Stimulated activated CD8-positive, alpha-beta memory T cell treated with anti-CD3 and anti-CD28 coated beads, Interleukin-7, amount 100 ng/mL, for 48 hours (primary cell): Measurements from ENCODE around the gene TRAF3IP3.
A peak's percentile ranks its signal among the peaks of the same experiment; 100 is the strongest.

ENCODE experiments used
- DNase-seq, 2 donors: peaks; one replicate each; pipeline ENCODE4 v3.0.0-alpha.2; 2020; ENCODE audit warnings: low read depth in 1 of 2; ENCODE audit errors: extremely low read depth in 1 of 2

TRAF3IP3 gene

DNA sequence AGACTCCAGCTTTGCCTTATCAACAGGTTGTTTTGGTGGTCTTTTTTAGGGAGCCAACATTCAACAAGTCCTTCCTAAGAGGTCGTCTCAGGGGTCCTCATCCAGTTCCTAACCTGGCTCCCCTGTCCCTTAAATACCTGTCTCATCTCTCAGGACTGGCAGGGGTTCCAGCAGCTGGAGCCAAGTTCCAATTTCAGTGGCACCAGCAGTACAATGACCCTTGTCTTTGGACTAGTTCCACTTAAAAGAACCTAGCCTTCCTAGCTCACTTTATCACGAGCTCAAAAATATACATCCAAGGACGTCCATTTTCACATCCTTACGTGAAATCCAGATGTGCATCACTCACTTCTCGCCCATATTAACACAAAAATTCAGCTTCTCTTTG is 18.7 kb upstream of the TRAF3IP3 start:
- no peak for DNase-seq

DNA sequence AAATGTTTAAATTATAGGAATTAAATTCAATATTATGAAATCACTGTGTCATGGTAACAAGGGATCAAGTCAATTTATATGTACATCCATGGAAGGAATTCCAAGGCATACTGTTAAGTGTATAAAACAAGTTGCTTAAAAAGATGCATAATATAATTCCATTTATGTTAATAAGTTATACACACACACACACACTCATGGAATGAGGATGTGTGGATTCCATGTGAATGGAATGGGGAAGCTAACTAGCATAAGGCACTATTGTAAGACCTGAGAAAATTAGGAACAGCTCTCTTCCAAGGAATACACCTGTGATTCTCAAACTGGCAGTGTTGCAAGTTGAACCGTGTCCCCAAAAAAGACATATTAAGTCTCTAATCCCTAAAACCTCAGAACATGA is 17.6 kb upstream of the TRAF3IP3 start:
- no peak for DNase-seq

DNA sequence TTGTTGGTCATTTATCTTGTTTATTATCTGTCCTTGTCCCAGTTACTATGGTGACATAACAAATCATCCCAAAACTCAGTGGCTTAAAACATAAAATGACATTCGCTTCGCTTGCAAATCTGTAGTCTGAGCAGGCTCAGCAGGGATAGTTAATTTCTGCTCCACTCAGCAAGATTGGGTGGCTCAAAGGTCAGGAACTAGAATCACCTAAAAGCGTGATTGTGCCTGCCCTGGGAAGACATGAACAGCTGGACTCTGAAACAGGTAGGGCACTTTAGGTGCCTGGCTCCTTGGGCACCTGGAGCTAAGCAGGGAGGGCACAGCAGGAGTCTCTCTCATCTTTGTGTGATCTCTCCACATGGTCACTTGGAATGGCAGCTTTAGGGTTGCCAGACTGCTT is 14.7 kb upstream of the TRAF3IP3 start:
- DNase-seq = no peak

DNA sequence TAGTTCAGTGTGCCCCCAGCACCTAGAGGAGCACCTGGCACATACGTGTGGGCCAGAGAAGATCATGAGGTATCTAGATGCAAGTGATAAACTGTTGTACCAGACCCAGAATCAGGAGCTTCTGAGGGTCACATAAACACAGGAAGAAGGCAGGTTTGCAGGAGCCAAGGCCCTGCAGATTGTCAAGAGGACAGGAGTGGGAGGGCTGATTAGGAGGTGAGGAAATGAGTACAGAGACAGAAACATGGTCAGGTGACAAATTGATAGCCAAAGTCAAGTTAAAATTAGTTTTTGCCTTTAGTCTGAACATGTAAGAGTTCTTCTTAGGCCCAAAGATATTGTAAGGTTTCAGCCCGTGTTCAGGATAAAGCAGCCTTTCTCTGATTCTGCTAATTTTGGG is 14.0 kb upstream of the TRAF3IP3 start:
- DNase-seq = no peak

DNA sequence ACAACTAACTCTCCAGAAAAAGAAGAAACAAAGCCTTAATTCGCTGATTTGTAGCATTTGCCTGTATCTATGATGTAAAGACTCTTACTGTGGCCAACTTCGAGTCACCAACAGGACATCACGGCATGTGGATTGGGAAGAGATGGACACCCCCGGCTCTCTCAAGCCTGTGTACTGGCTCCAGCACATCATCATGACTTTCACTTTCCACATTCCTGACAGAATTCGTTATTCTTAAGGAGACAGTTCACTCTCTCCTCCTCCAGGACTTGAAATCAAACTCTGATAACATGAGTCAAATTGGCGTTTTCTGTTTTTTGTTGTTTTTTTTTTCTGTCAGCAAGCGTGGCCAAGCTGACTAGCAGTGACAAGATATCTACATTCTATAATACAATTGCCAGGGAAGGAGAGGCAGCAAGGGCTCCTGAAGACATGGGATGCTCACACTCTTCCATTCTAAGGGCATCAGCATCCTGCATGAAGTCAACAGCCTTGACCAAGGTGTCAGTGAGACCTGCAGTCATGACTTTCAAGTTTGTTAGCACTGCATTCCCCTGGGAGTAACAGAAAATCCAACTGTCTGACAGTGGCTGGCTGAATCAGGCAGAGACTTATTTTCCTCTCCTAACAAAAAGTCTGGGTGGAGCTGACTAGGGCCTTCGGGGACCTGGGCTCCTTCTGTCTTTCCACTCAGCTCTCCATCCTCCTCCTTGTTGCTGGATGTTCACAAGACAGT is 13.3 kb upstream of the TRAF3IP3 start:
- no peak for DNase-seq

DNA sequence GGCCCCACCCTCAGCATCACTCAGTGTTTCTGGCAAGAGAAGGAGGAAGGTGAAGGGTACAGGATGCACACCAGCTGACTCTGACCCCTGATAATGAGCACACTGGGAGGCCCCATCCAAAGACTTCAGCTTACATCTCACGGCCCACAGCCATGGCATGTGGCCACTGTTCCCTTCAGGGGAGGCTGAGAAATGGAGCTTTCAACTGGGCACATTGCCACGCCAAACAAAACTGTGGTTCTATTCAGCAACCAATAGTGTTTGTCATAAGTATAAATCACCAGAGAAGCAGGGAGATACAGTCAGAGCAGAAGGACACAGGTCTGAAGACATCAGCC is 12.7 kb upstream of the TRAF3IP3 start:
- no peak for DNase-seq

DNA sequence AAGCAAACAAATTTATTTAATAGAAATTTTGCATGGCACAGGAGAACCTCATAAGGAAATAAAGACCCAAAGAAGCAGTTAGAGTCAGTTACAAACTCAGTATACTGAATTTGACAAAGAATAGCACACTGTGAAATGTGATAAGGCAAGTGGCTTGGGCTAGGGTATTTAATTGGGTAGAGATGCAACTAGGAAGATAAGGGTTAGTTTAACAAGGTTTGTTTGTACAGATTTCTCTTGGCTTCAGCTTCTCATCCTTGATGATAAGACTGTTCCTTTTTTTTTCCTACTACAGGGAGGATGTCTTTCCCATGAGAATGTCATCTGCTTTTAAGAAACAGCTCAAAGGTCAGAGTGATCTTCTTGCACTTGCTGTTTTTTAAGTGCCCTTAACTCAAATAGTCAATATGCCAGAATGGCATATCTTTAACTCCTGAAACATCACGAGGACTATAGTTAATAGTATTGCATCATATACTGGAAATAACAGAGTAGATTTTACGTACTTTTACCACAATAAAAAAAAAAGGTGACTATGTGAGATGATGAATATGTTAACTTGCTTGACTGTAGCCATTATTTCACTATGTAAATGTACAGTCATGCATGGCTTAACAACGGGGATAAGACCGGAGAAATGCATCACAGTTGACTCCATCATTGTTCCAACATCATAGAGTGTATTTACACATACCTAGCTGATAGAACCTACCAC is 9.2 kb upstream of the TRAF3IP3 start:
- no peak for DNase-seq

DNA sequence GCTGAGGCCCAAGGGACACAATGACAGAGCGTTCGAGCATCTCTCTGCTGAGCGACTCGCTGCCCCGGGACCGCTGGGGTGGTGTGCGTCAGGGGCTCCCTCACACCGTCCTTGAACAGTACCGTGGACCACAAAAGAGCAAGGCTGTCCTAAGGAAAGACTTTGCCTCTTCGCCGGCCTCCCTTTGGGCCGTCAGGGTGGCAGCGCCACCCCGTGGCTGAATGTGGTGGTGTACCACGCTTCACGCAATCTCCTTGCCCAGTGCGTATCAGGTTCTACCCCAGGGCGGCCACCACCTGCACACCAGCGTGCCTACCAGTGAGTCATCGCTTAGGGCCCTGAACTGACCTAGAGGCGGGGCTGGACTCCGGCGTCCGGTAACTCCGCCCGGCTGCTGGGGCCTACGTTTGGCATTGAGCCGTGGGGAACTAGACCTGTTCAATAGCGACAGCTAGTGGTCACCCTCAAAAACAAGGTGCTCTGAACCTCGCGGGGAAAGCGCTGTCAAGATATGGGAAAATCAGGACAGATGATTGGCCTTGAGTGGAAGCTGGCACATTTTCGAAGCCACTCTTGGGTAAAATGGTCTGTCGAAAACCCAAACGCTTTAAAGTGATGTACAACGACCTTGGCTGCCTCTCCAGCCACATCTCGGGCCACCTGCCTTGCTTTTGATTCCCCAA is 8.1 kb upstream of the TRAF3IP3 start:
- peak; percentile 86 to 90 for DNase-seq

DNA sequence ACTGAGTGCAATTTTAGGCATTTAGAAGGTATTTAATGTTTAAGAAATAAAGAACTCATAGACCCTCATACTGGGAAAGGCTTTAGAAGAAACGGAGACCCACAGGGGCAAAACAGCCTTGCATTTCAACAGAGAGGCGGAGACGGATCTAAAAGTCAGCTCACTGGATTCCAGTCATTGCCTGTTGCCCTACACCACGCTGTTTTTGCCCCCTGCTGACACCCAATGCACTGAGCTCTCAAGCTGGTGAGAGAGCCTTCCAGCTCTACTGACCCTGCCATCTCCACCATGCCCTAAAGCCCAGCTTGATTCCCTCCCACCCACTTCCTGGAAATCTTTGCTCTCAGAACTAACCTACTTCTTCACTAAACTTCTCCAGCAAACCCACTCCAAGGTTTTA is 7.2 kb upstream of the TRAF3IP3 start:
- DNase-seq = no peak

DNA sequence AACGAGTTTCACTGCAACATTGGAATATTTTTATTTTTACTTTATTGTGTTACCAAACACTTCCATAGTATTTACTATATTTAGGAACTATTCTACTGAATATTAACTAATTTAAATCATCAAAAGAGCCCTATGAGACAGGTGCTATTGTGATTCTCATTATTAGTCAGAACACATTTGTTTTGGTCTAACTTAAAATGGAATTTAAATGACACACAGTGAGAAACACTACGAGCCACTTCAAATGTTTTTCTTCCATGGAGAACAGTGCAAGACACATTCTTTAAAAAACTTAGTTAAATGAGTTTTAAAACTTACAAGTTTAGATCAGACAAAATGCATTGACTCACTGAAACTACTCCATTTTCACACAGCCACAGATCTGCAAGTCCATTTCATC is 6.6 kb upstream of the TRAF3IP3 start:
- no peak for DNase-seq

DNA sequence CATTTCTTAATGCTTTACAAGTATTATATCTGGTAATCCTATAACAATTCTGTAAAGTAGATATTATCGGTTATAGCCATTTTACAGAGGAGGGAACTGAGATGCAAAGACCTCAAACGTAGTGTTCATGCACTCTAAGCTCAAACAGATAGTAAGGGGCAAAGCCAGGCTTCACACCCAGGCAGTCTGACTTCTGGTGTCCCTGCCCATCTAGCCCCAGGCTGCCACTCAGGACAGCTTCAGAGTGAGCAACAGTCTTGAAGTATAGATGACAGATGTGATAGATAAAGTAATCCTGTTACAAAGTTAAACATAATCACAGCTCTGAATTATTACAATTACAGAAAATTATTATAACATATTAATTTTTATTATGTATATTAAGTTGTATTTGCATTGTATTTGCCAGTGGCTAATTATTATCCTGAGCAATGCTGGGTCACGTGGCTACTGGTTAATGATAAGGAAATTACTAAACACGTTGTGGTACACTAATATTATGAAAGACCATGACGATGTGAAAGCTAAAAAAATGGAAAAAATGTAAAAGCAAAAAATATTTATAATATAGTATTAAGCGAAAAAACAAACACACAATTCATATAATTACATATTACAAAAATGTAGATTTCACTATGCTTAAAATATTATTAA is 6.1 kb upstream of the TRAF3IP3 start:
- DNase-seq = no peak

DNA sequence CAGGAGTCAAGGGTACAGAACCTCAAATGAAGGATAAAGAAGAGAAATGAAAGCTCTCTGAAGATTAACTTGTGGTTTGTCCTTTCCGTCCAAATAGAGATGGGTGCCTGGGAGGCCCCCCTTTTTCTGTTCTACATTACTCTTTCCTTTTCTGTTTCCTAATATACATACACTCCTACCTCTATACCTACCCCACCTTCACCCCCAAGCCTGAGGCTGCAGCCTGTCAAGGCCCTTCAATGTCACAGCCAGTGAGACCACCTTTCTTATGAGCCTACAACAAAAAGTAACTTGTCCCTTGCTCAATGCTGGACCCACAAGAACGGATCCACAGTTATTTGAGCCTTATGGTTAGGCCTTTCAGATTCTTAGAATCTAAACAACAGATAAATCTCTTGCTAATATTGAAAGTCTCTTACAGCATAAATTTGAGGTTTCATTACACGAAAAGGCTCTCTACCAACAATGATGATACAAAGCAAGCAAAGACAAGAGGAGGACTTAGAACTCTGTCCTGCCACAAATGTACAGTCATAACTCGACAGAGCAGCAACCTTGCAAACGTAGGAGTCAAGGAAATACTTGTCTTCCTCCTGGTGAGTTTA is 4.1 kb upstream of the TRAF3IP3 start:
- no peak for DNase-seq

DNA sequence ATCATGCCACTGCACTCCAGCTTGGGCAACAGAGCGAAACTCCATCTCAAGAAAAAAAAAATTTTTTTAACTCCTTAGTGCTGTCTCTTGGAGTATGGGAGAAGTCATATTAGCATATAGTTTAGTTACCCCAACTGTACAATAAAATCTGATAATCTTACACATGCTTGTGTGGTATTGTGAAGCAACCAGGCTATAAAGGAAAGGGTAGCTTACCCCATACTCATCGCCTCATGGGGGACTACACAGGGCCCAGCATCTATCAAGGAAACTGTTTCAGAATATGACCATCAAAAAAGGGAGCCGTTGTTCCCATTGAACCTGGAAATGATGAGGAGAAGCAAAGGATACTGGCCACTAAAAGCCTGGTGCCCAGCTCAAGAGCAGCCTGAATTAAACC is 3.0 kb upstream of the TRAF3IP3 start:
- no peak for DNase-seq

DNA sequence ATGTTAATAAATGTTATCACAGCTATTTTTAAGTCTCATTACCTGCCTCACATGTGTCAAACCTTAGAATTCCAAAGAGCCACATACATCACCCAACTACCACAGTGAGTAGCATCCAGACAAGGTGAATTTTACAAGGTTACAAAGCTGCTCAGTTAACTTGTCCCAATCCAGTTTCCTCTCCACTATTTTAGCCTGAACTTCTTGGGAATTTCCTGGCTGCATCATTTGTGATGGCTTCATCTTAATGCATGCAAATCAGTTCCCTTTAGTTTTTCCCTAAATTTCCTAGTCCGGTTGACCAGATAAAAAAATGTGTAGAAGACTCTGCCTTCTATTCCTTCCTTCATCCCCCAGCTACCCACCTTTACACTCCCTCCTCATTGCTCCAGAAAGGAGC is 597 bp upstream of the TRAF3IP3 start:
- DNase-seq = no peak

DNA sequence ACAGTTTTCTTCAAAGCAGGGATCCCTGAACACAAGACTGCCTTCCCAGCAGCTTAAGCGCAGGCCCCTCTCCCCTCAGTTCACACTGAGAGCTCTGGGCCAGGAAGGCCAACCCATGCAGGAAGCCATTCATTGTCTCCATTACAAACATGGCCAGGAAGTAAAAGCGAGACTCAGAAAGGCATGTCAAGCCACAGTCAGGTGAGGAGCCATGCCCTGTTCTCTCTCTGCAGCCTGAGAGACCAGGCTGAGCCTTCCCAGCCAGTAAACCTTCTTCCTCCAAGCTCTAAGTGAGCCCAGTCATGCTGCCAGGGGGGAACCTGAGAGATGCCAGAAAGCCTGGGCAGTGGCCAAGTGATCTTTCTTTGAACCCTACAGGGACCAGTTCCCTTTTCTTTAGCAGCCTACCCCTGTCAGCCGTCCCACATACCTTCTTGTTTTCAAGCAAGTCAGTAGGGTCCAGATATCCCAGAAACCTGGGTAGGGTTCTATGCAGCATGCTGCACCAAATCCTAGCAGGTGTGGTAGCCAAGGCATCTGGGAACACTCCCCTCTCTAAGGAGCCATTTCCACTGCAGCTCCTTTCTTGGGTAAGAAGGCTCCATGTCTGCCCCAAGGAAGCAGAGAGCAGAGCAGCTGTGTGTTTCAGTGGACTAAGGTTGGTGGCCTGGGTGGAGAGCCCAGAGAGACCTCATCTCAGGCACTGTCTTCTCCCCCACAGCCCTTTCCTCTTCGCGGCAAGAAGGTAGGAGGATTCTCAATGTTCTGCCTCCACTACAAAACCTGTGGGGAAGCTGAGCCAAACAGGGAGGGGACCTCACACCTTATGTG is 977 bp downstream of the TRAF3IP3 start:
- no peak for DNase-seq

DNA sequence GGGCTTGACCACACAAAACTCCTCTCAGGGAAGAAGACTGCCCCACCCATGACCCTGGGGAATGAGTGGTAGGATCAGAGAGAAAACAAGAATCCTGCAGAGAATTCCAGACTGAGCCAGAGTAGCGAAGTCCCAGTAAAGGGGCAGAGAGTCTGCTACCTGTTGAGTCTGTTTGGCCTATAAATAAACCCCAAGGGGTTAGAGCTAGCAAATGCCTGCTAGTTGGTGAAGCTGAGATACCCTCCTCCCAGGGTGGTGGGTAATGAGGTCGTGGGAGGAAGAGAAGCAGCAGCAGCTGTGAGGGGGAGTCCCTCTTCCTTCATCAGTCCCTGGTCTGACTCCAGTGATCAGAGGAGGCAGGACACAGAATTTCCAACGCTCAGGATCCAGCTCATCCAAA is 2.5 kb downstream of the TRAF3IP3 start:
- no peak for DNase-seq

DNA sequence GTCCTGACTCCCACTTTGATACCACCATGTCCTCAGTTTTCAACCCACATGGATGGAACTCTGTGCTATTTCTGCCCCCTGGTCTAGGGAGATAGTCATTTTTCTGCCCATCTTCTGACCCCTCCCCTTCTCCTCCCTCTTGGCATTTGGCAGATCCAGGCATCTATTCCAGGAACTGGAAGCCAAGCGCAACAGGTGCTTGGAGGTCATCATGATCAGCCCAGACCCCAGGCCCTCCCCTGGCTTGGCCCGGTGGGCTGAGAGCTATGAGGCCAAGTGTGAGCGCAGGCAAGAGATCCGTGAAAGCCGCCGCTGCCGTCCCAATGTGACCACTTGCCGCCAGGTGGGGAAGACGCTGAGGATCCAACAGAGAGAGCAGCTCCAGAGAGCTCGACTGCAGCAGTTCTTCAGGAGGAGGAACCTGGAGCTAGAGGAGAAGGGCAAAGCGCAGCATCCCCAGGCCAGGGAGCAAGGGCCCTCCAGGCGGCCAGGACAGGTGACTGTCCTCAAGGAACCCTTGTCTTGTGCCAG is 4.0 kb downstream of the TRAF3IP3 start:
- no peak for DNase-seq

DNA sequence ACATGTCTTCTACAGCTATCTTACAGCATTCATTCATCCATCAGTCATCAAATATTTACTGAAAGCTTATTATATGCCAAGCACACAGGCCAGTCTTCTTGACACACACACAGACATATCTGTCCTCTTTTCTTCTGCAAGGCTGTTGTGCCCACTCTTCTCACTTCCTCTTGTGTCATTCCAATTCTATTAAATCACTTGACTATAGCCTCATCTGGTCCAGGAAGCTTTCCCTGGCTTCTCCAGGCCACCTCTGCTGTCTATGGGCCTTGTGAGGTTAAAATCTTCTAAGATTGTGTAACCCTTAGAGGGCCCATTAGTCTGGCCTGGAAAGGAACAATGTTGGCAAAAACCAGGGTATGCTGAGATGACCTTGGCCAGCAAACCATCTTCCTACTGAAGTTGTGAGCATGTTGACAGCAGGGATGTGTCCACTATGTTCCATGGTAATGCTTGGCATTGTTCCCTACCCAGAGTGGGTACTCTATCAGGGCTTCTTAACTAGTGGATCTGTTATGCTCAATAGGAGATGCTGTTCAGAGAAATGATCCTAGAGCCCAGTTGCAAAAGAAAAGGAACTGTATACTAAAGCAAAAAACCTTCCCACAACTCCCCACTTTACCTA is 5.3 kb downstream of the TRAF3IP3 start:
- no peak for DNase-seq

DNA sequence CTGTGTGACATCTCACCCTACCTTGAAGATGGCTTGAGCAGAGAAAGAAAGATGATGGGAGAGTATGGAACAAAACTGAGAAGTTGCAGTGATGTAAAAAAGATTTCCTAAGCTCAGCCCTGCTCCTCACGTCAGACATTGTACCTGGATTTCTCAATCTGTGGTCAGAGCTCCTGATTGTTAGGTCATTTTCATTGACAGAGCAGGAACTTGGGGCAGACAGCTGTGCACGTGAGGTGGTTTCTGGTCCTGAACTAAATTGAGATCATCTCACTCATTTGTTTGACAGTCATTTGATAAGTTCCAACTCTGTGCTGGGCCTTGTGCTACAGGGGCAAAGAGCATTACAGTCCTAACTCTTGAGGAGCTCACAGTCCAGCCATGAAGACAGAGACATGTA is 10.2 kb downstream of the TRAF3IP3 start:
- DNase-seq = no peak

DNA sequence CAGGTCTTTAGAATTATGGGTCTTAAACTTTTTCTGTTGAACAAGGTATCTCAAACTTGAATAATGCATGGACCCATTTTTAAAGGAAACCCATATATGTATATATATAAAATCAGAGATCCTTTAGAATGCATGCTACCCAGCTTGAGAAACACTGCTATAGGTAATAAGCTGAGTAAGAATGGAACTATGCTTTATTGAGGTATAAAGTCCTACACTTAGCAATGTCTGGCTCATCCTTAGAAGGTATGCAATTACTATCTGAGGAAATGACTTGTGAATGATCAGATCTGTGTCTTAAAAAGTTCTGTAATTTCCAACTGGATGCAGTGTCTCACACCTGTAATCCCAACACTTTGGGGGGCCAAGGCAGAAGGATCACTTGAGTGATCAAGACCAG is 11.2 kb downstream of the TRAF3IP3 start:
- no peak for DNase-seq
